HCT116 (cell line): Measurements from ENCODE around the gene PDE1C. TPM values are rescaled to one million over a fixed set of nuclear protein-coding genes. Genes with fewer than 3 reads are reported as not detected.

Experiments used
- CBX3 ChIP-seq: IDR thresholded peaks from 2 replicates; pipeline ENCODE4 v1.6.1; 2012; ENCODE audit warnings: low read depth
- CTCF ChIP-seq, 3 experiments: fragments of 200-600 bp in 1 of 3; sonication (generic) in 1 of 3; IDR thresholded peaks in 2 of 3; conservative IDR thresholded peaks in 1 of 3; 2 replicates each; pipeline ENCODE4 v1.5.1; 2012 to 2017; ENCODE audit warnings: low read depth in 2 of 3, low read length in 2 of 3, antibody characterized with exemption in 1 of 3, borderline replicate concordance in 1 of 3, control low read depth in 1 of 3, mild to moderate bottlenecking in 1 of 3, mixed read lengths in 1 of 3, mixed run types in 1 of 3, moderate library complexity in 1 of 3; ENCODE audit not compliant: insufficient read depth in 1 of 3
- FOSL1 ChIP-seq: IDR thresholded peaks from 2 replicates; pipeline ENCODE4 v1.6.1; 2012; ENCODE audit warnings: low read depth
- REST ChIP-seq: IDR thresholded peaks from 2 replicates; pipeline ENCODE4 v1.6.1; 2012; ENCODE audit warnings: low read depth
- SIN3A ChIP-seq: IDR thresholded peaks from 2 replicates; pipeline ENCODE4 v1.6.1; 2012; ENCODE audit warnings: low read depth
- ZBTB33 ChIP-seq: IDR thresholded peaks from 2 replicates; pipeline ENCODE4 v1.6.1; 2011; ENCODE audit warnings: mild to moderate bottlenecking, low read length, moderate library complexity; ENCODE audit not compliant: insufficient replicate concordance; ENCODE audit errors: extremely low read depth
- total RNA-seq: library from RNA; stranded (reverse); gene quantifications from one replicate; pipeline ENCODE4 v1.2.1, GENCODE V29; 2021; ENCODE audit not compliant: unreplicated experiment

PDE1C gene
- total RNA-seq, 1 experiment from 2014 or later: 0.17 TPM

GRCh38 chr7:31783221-31783620, 287.0 kb downstream of the PDE1C start (continued):
- no peak for TF ChIP-seq REST
- no peak for TF ChIP-seq ZBTB33
- TF ChIP-seq CTCF (IDR thresholded peaks at IDR 0.05 in 2 of 3, conservative IDR thresholded peaks at IDR 0.05 in 1 of 3; ENCODE audit: borderline replicate concordance in 1 of 3, insufficient read depth in 1 of 3, low read depth in 2 of 3, low read length in 2 of 3): no peak
- TF ChIP-seq CBX3: no peak
- no peak for TF ChIP-seq FOSL1
- no peak for TF ChIP-seq SIN3A
